ENCODE results near the gene LGSN. TPM values are rescaled to one million over a fixed set of nuclear protein-coding genes. Genes with fewer than 3 reads are reported as not detected.

Gene LGSN
- total and polyA plus RNA-seq, 10 of the 15 experiments (the other 5 are each of a cell fraction or from before 2014, with no cell fraction given): not detected

DNA sequence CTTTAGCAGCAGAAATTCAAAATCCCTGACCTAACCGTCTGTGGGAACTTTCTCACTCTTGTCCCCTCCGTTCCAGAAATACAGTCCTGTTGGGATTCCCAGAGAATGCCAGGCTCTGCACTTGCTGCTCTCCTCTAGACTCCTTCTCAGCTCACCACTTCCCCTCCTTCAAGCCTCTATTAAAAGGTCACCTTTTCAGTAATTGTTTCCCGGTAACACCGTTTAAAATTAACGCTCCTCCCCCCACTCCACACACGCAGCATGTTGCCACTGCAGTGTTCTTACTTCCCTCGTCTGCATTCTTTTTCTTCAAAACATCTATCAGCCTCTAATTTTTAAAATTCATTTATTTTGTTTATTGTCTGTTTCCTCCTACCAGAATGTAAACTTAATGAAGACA, 48.6 kb upstream of the LGSN start:
- FAIRE-seq: no peak
- no peaks in the 10 kb centered on the region for H3K79me2 ChIP-seq (ENCODE audit: control insufficient read depth, insufficient read depth, low read length)
- ATAC-seq: no peak
- H3K4me3 ChIP-seq: no peak overlapping the region
- intact Hi-C loops (cut with micrococcal nuclease; ENCODE audit: unreplicated experiment) (no loop called here), in situ Hi-C loops (cut with MboI) (no loop called here)
- H3K9me3 ChIP-seq (replicated peaks; ENCODE audit: control insufficient read depth, insufficient read depth, low read length): no peaks in the 10 kb centered on the region
- ChIA-PET RAD21 (ENCODE audit: unreplicated experiment) (no interaction called here), POLR2A (interaction anchor here (0.6 kb wide), 1 partner anchor 519 kb away, joined by 5 read pairs; no protein-coding TSS in a partner anchor), SMC1A (ENCODE audit: uncharacterized antibody, unreplicated experiment) (no interaction called here), CTCF (interaction anchor here (1.0 kb wide), 1 partner anchor 11 kb away, joined by 3 read pairs; no protein-coding TSS in a partner anchor)
- WGBS (ENCODE audit: insufficient coverage, insufficient replicate concordance, low lambda C conversion rate, missing lambda C conversion rate): 62% methylated on average over 7 of the region's 7 CpGs
- no peak for DNase-seq (ENCODE audit: low read depth, low spot score)
- BruUV-seq (replicated peaks): no TSS peak
- H2AFZ ChIP-seq (ENCODE audit: control insufficient read depth, low read depth, low read length): no peak overlapping the region
- TF ChIP-seq TAF1 (IDR thresholded peaks at IDR 0.05; ENCODE audit: borderline replicate concordance, low read depth, low read length): no peak
- TF ChIP-seq, protein P1, sequence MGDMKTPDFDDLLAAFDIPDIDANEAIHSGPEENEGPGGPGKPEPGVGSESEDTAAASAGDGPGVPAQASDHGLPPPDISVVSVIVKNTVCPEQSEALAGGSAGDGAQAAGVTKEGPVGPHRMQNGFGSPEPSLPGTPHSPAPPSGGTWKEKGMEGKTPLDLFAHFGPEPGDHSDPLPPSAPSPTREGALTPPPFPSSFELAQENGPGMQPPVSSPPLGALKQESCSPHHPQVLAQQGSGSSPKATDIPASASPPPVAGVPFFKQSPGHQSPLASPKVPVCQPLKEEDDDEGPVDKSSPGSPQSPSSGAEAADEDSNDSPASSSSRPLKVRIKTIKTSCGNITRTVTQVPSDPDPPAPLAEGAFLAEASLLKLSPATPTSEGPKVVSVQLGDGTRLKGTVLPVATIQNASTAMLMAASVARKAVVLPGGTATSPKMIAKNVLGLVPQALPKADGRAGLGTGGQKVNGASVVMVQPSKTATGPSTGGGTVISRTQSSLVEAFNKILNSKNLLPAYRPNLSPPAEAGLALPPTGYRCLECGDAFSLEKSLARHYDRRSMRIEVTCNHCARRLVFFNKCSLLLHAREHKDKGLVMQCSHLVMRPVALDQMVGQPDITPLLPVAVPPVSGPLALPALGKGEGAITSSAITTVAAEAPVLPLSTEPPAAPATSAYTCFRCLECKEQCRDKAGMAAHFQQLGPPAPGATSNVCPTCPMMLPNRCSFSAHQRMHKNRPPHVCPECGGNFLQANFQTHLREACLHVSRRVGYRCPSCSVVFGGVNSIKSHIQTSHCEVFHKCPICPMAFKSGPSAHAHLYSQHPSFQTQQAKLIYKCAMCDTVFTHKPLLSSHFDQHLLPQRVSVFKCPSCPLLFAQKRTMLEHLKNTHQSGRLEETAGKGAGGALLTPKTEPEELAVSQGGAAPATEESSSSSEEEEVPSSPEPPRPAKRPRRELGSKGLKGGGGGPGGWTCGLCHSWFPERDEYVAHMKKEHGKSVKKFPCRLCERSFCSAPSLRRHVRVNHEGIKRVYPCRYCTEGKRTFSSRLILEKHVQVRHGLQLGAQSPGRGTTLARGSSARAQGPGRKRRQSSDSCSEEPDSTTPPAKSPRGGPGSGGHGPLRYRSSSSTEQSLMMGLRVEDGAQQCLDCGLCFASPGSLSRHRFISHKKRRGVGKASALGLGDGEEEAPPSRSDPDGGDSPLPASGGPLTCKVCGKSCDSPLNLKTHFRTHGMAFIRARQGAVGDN (IDR thresholded peaks at IDR 0.05): no peak
- no peak for TF ChIP-seq BRCA1 (IDR thresholded peaks at IDR 0.05; ENCODE audit: low read depth, low read length)
- TF ChIP-seq, protein P2, sequence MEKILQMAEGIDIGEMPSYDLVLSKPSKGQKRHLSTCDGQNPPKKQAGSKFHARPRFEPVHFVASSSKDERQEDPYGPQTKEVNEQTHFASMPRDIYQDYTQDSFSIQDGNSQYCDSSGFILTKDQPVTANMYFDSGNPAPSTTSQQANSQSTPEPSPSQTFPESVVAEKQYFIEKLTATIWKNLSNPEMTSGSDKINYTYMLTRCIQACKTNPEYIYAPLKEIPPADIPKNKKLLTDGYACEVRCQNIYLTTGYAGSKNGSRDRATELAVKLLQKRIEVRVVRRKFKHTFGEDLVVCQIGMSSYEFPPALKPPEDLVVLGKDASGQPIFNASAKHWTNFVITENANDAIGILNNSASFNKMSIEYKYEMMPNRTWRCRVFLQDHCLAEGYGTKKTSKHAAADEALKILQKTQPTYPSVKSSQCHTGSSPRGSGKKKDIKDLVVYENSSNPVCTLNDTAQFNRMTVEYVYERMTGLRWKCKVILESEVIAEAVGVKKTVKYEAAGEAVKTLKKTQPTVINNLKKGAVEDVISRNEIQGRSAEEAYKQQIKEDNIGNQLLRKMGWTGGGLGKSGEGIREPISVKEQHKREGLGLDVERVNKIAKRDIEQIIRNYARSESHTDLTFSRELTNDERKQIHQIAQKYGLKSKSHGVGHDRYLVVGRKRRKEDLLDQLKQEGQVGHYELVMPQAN (conservative IDR thresholded peaks at IDR 0.05): no peak
- TF ChIP-seq MYB (IDR thresholded peaks at IDR 0.05; ENCODE audit: borderline replicate concordance, low read depth, low read length): no peak
- TF ChIP-seq, protein P3, sequence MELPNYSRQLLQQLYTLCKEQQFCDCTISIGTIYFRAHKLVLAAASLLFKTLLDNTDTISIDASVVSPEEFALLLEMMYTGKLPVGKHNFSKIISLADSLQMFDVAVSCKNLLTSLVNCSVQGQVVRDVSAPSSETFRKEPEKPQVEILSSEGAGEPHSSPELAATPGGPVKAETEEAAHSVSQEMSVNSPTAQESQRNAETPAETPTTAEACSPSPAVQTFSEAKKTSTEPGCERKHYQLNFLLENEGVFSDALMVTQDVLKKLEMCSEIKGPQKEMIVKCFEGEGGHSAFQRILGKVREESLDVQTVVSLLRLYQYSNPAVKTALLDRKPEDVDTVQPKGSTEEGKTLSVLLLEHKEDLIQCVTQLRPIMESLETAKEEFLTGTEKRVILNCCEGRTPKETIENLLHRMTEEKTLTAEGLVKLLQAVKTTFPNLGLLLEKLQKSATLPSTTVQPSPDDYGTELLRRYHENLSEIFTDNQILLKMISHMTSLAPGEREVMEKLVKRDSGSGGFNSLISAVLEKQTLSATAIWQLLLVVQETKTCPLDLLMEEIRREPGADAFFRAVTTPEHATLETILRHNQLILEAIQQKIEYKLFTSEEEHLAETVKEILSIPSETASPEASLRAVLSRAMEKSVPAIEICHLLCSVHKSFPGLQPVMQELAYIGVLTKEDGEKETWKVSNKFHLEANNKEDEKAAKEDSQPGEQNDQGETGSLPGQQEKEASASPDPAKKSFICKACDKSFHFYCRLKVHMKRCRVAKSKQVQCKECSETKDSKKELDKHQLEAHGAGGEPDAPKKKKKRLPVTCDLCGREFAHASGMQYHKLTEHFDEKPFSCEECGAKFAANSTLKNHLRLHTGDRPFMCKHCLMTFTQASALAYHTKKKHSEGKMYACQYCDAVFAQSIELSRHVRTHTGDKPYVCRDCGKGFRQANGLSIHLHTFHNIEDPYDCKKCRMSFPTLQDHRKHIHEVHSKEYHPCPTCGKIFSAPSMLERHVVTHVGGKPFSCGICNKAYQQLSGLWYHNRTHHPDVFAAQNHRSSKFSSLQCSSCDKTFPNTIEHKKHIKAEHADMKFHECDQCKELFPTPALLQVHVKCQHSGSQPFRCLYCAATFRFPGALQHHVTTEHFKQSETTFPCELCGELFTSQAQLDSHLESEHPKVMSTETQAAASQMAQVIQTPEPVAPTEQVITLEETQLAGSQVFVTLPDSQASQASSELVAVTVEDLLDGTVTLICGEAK (IDR thresholded peaks at IDR 0.05; ENCODE audit: borderline replicate concordance): no peak
- no peak overlapping the region for H3K4me2 ChIP-seq (ENCODE audit: control insufficient read depth, insufficient read depth)
- no peaks in the 10 kb centered on the region for H3K4me1 ChIP-seq (ENCODE audit: control insufficient read depth, insufficient read depth, low read length)
- H4K20me1 ChIP-seq (ENCODE audit: control insufficient read depth, insufficient read depth): no peaks in the 10 kb centered on the region
- H3K36me3 ChIP-seq (ENCODE audit: control insufficient read depth in 2 of 2, insufficient read depth in 2 of 2, low read length in 1 of 2): no peaks in the 10 kb centered on the region
- no peak overlapping the region for H3K27ac ChIP-seq (ENCODE audit: control insufficient read depth, insufficient read depth)
- no peaks in the 10 kb centered on the region for H3K27me3 ChIP-seq (replicated peaks in 1 of 2; ENCODE audit: control insufficient read depth in 2 of 2, insufficient read depth in 2 of 2, low read length in 1 of 2)
- H3K9ac ChIP-seq (ENCODE audit: control insufficient read depth, insufficient read depth, low read length): no peak overlapping the region
